ENCODE results near the gene PAH. TPM values are rescaled to one million over a fixed set of nuclear protein-coding genes. Genes with fewer than 3 reads are reported as not detected.
A peak's percentile ranks its signal among the peaks of the same experiment; 100 is the strongest.

PAH gene
- total RNA-seq (2014; rRNA removed; shearing (Covaris generic)) (not detected in 2 replicates), polyA plus RNA-seq (2016; fragmentation: Nextera tagmentation; extraction: Ambion mirVana) (not detected in 2 replicates)

DNA sequence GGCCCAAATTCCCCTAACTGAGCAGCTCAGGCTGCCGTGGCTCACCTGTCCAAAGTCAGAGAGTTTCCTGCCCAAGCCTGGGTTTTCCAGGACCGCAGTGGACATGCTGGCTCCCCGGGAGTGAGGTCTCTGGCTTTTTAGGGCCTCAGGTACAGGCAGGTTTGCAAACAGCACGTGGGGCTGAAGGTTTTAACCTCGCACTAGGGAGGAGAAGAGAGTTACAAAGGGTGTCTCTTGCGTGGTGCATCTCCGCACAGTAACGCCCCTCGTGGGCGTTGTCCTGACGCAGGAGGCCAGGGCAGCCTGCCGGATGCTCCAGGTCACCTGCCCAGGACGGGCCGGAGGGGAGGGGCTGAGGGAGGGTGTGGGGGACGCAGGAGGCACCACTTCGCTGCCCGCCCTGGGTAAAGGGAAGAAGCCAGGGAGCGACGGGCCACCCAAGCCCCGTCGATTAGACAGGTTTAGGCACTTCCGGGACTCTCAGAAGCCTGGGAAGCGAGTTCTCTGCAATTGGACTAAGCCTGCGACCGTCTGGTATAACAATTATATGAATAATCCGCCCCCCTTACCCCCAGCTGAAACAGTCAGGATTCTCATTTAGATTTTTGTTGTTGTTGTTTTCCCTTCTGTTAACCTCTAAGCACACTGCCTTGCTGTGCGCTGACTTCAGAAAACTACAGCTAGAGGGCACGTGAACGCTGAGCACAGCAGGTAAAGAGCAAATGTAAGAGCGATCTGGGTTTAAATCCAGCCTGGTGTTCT, at the start of gene PAH:
Gene PAH, minus strand, starts transcription at position 219 of the 762 bp plus-strand sequence. Its CDS starts 114 bp downstream, at position 105.
- Histone ChIP-seq H3K9me3 (ENCODE audit: low read depth) (no peaks in the 10 kb centered on the region), H3K79me2 (ENCODE audit: insufficient read depth) (no peaks in the 10 kb centered on the region), H3K4me3 (no peak within 1 kb of the TSS), H3K9me2 (ENCODE audit: insufficient read depth) (no peaks in the 10 kb centered on the region), H3K27me3 (replicated peaks; ENCODE audit: insufficient read depth) (no peaks in the 10 kb centered on the region), H3F3A (ENCODE audit: insufficient read depth) (no peaks in the 10 kb centered on the region), H3K4me1 (ENCODE audit: insufficient read depth) (no peaks in the 10 kb centered on the region), H2AFZ (peak within 1 kb of the TSS; percentile 48), H3K27ac (no peak within 1 kb of the TSS), H3K9ac (no peak within 1 kb of the TSS), H3K36me3 (ENCODE audit: low read depth) (no peaks in the 10 kb centered on the region), H4K20me1 (ENCODE audit: insufficient read depth) (no peaks in the 10 kb centered on the region), H3K4me2 (ENCODE audit: unreplicated experiment) (no peak within 1 kb of the TSS)
- WGBS, 2 experiments (ENCODE audit: low coverage in 1 of 2, low lambda C conversion rate in 2 of 2, missing lambda C conversion rate in 2 of 2), result 3 to 5% methylated on average over 23 to 30 of the region's 30 CpGs
- DNase-seq, result no peak
- in situ Hi-C loops (cut with MboI), result no loop called here
- no peak for TF ChIP-seq EZH2phosphoT487 (IDR thresholded peaks at IDR 0.05; ENCODE audit: insufficient read depth, low read depth)
- no peak for TF ChIP-seq EZH2 (IDR thresholded peaks at IDR 0.05; ENCODE audit: insufficient read depth, poor library complexity, severe bottlenecking)

DNA sequence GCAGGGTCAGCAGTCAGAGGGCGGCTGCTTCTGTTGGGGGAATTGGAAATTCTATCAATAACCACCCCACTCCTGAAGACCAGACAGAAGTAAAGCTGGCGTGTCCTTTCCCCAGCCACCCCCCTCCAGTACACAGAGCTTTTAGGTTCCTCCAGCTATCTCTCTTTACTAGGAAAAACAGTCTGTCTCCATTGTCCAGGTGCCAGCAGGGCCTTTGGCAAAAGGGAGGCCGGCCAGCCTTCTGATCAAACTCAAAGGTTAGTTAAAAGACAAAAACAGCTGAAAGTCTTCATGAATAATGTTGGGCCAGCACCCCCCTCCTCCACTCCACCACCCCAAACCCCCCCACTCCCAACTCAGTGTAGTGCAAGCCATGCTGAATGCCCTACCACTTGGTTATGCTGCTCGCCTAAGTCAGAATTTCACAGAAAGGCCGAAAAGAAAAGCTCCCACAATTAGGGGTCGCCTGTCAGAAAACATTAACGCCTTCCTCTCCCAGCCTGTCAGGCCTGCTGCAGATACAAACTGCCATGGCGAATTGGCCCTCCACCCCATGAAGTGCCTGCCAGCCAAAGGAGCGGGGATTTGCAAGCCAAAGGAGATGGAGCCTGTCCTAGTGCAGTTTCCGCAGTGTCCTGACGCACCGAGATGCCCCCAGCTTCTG, 49.3 kb upstream of the PAH start:
- no peaks in the 10 kb centered on the region for H3K79me2 ChIP-seq (ENCODE audit: insufficient read depth)
- 5% methylated on average over 12 of the region's 12 CpGs for WGBS, 2 experiments (ENCODE audit: low coverage in 1 of 2, low lambda C conversion rate in 2 of 2, missing lambda C conversion rate in 2 of 2)
- no peak overlapping the region for H3K4me3 ChIP-seq
- H3K36me3 ChIP-seq (ENCODE audit: low read depth), result no peaks in the 10 kb centered on the region
- no peaks in the 10 kb centered on the region for H3K4me1 ChIP-seq (ENCODE audit: insufficient read depth)
- H3K4me2 ChIP-seq (ENCODE audit: unreplicated experiment), result no peak overlapping the region
- no peaks in the 10 kb centered on the region for H3K9me2 ChIP-seq (ENCODE audit: insufficient read depth)
- in situ Hi-C loops (cut with MboI), result no loop called here
- no peak for DNase-seq
- H2AFZ ChIP-seq, result no peak overlapping the region
- TF ChIP-seq EZH2phosphoT487 (IDR thresholded peaks at IDR 0.05; ENCODE audit: insufficient read depth, low read depth) (no peak), EZH2 (IDR thresholded peaks at IDR 0.05; ENCODE audit: insufficient read depth, poor library complexity, severe bottlenecking) (no peak)
- no peaks in the 10 kb centered on the region for H3K9me3 ChIP-seq (ENCODE audit: low read depth)
- H3K9ac ChIP-seq, result no peak overlapping the region
- H3F3A ChIP-seq (ENCODE audit: insufficient read depth), result no peaks in the 10 kb centered on the region
- no peak overlapping the region for H3K27ac ChIP-seq
- H4K20me1 ChIP-seq (ENCODE audit: insufficient read depth), result no peaks in the 10 kb centered on the region
- H3K27me3 ChIP-seq (replicated peaks; ENCODE audit: insufficient read depth), result peaks cover 42% of the 10 kb centered on the region

GRCh38 chr12:102965281-102966155, 48.5 kb upstream of the PAH start:
- peak; percentile 48 for TF ChIP-seq EZH2 (IDR thresholded peaks at IDR 0.05; ENCODE audit: insufficient read depth, poor library complexity, severe bottlenecking)
- no peak for TF ChIP-seq EZH2phosphoT487 (IDR thresholded peaks at IDR 0.05; ENCODE audit: insufficient read depth, low read depth)
- DNase-seq, result no peak
- Histone ChIP-seq H4K20me1 (ENCODE audit: insufficient read depth) (no peaks in the 10 kb centered on the region), H3K79me2 (ENCODE audit: insufficient read depth) (no peaks in the 10 kb centered on the region), H3K9me3 (ENCODE audit: low read depth) (no peaks in the 10 kb centered on the region), H2AFZ (no peak overlapping the region), H3K27ac (no peak overlapping the region), H3K4me2 (ENCODE audit: unreplicated experiment) (no peak overlapping the region), H3K4me1 (ENCODE audit: insufficient read depth) (no peaks in the 10 kb centered on the region), H3K27me3 (replicated peaks; ENCODE audit: insufficient read depth) (peaks cover 50% of the 10 kb centered on the region), H3K9ac (no peak overlapping the region), H3K9me2 (ENCODE audit: insufficient read depth) (no peaks in the 10 kb centered on the region), H3K4me3 (no peak overlapping the region), H3K36me3 (ENCODE audit: low read depth) (no peaks in the 10 kb centered on the region), H3F3A (ENCODE audit: insufficient read depth) (no peaks in the 10 kb centered on the region)
- in situ Hi-C loops (cut with MboI), result no loop called here
- 4 to 5% methylated on average over 37 to 38 of the region's 38 CpGs for WGBS, 2 experiments (ENCODE audit: low coverage in 1 of 2, low lambda C conversion rate in 2 of 2, missing lambda C conversion rate in 2 of 2)

- no peaks in the 10 kb centered on the region for H3K9me2 ChIP-seq (ENCODE audit: insufficient read depth)
- no peak overlapping the region for H3K4me3 ChIP-seq
- H3K27me3 ChIP-seq (replicated peaks; ENCODE audit: insufficient read depth), result peaks cover 57% of the 10 kb centered on the region
- no peaks in the 10 kb centered on the region for H3K9me3 ChIP-seq (ENCODE audit: low read depth)
- H3K79me2 ChIP-seq (ENCODE audit: insufficient read depth), result no peaks in the 10 kb centered on the region
- TF ChIP-seq EZH2 (IDR thresholded peaks at IDR 0.05; ENCODE audit: insufficient read depth, poor library complexity, severe bottlenecking), result no peak
- no peak for TF ChIP-seq EZH2phosphoT487 (IDR thresholded peaks at IDR 0.05; ENCODE audit: insufficient read depth, low read depth)
- 5 to 7% methylated on average over 21 of the region's 21 CpGs for WGBS, 2 experiments (ENCODE audit: low coverage in 1 of 2, low lambda C conversion rate in 2 of 2, missing lambda C conversion rate in 2 of 2)
- H3K36me3 ChIP-seq (ENCODE audit: low read depth), result no peaks in the 10 kb centered on the region
- H3K4me1 ChIP-seq (ENCODE audit: insufficient read depth), result no peaks in the 10 kb centered on the region
- H3F3A ChIP-seq (ENCODE audit: insufficient read depth), result no peaks in the 10 kb centered on the region
- no peak for DNase-seq
- no peak overlapping the region for H3K4me2 ChIP-seq (ENCODE audit: unreplicated experiment)
- no peak overlapping the region for H3K9ac ChIP-seq
- H2AFZ ChIP-seq, result no peak overlapping the region
- no peaks in the 10 kb centered on the region for H4K20me1 ChIP-seq (ENCODE audit: insufficient read depth)
- H3K27ac ChIP-seq, result no peak overlapping the region
- in situ Hi-C loops (cut with MboI), result no loop called here
Observed at GRCh38 chr12:102964872-102965271, 47.8 kb upstream of the PAH start.

All from GM23248 (cell line).